Urothelium cell line (cell line): ENCODE results near the gene ZNF407.

Experiments
- DNase-seq: peaks from one replicate; pipeline ENCODE4 v3.0.0; 2011; ENCODE audit warnings: low spot score, mixed read lengths
- FAIRE-seq: peaks from 2 replicates; lab custom pipeline; 2011; peaks lifted over from hg19 to GRCh38; lab: Jason Lieb, UNC

Gene ZNF407

GRCh38 chr18:75108579-75109318 lies 511.1 kb downstream of the ZNF407 start:
- DNase-seq (no peak), FAIRE-seq (no peak)

GRCh38 chr18:75109319-75109691 lies 511.6 kb downstream of the ZNF407 start:
- no peak for FAIRE-seq
- no peak for DNase-seq

GRCh38 chr18:75109819-75110218 lies 512.1 kb downstream of the ZNF407 start:
- DNase-seq (no peak), FAIRE-seq (no peak)

GRCh38 chr18:75110311-75110710 lies 512.6 kb downstream of the ZNF407 start:
- DNase-seq, result no peak
- no peak for FAIRE-seq

- FAIRE-seq (no peak), DNase-seq (no peak)
Observed at GRCh38 chr18:75110846-75111415, 513.3 kb downstream of the ZNF407 start.

- no peak for FAIRE-seq
- DNase-seq, result no peak
Observed at GRCh38 chr18:75111760-75112159, 514.1 kb downstream of the ZNF407 start.

GRCh38 chr18:75112186-75113096 lies 514.8 kb downstream of the ZNF407 start:
- FAIRE-seq, result no peak
- DNase-seq, result no peak

GRCh38 chr18:75113455-75113854 lies 515.8 kb downstream of the ZNF407 start:
- FAIRE-seq (no peak), DNase-seq (no peak)

GRCh38 chr18:75114231-75114764 lies 516.6 kb downstream of the ZNF407 start:
- FAIRE-seq, result no peak
- no peak for DNase-seq
